Pancreas (tissue), 10 donors: Measurements from ENCODE around the gene CSF2RB. TPM values are rescaled to one million over a fixed set of nuclear protein-coding genes. Genes with fewer than 3 reads are reported as not detected.

ENCODE experiments used
- ATAC-seq, 4 donors: fragments of 200-7000 bp; cut with Tn5 transposase; one replicate each; pipeline versions ENCODE4 v1.8.0 to v1.9.1; 2020; ENCODE audit warnings: mild to moderate bottlenecking in 4 of 4, moderate library complexity in 4 of 4
- DNase-seq, 6 donors: peaks; one replicate each; pipeline ENCODE4 v3.0.0-alpha.2; 2020
- FAIRE-seq: peaks from 2 replicates; lab custom pipeline; 2012; peaks lifted over from hg19 to GRCh38; lab: Jason Lieb, UNC
- H3K27ac ChIP-seq, 4 donors: fragments of 200-600 bp; sonication (generic); 1 replicate in 3 of 4; 2 replicates in 1 of 4; pipeline versions ENCODE4 v1.5.0 to v1.8.0; 2020
- H3K27me3 ChIP-seq, 4 donors: fragments of 200-600 bp; one replicate each; pipeline ENCODE4 v1.8.0; 2021
- H3K36me3 ChIP-seq, 3 donors: fragments of 200-600 bp; sonication (generic) in 1 of 3; one replicate each; pipeline versions ENCODE4 v1.5.0 to v1.8.0; 2020 to 2021
- H3K4me1 ChIP-seq, 3 donors: fragments of 200-600 bp; one replicate each; pipeline ENCODE4 v1.8.0; 2021
- H3K4me3 ChIP-seq, 4 donors: fragments of 200-600 bp; sonication (generic) in 2 of 4; one replicate each; pipeline versions ENCODE4 v1.5.0 to v1.8.0; 2020 to 2021
- H3K9me3 ChIP-seq, 4 donors: fragments of 200-600 bp; one replicate each; pipeline ENCODE4 v1.8.0; 2021
- CTCF ChIP-seq, 4 donors: fragments of 200-600 bp; sonication (generic) in 3 of 4; IDR thresholded peaks; one replicate each; pipeline versions ENCODE4 v1.5.0 to v1.8.0; 2021; ENCODE audit warnings: antibody characterized with exemption in 4 of 4
- WGBS, 2 donors: extraction: QIAGEN DNeasy Blood & Tissue Kit; methylation state at CpG; one replicate each; pipeline ENCODE4 v1.1.7; 2013; 5-methylcytosine and 5-hydroxymethylcytosine counted together
- intact Hi-C, 3 donors: fragments of 100-400 bp; cut with DNase I; formaldehyde crosslinking; loops; one replicate each; pipeline versions ENCODE4 v1.11.1 to v1.14.2; 2022
- polyA plus RNA-seq, 2 donors: library from polyadenylated mRNA; stranded (reverse); fragments of 200-250 nt; gene quantifications; one replicate each; pipeline ENCODE4 v1.2.3, GENCODE V29; 2013
- total RNA-seq, 6 donors: library from RNA; stranded (reverse); fragmentation: NEBNext Ultra II Directional in 4 of 6; extraction: Animal tissue kit (Norgen Biotek cat#: 25700) in 4 of 6; gene quantifications; one replicate each; pipeline versions ENCODE4 v1.2.1 to v1.2.4, GENCODE V29; 2021 to 2023
- donor health status: healthy with polysubstance abuse.
- donor health status: DM: no; HTN: no; CAD: no; lungs with moderate emphysema.
- donor health status: DM: no; HTN: no; CAD: no.
- donor health status: control.
- donor health status: control.
- donor health status: Bipolar disorder and iron deficiency.
- donor health status: DM: yes; HTN: yes; CAD: no.
- donor health status: DM: no; HTN: no; CAD: no.
- donor health status: DM: no; HTN: no; CAD: no.
- donor health status: DM: yes; HTN: yes; CAD: no.

The CSF2RB gene
- total and polyA plus RNA-seq, 8 donors: 0.46 to 4.3 (median 1.8) TPM

DNA sequence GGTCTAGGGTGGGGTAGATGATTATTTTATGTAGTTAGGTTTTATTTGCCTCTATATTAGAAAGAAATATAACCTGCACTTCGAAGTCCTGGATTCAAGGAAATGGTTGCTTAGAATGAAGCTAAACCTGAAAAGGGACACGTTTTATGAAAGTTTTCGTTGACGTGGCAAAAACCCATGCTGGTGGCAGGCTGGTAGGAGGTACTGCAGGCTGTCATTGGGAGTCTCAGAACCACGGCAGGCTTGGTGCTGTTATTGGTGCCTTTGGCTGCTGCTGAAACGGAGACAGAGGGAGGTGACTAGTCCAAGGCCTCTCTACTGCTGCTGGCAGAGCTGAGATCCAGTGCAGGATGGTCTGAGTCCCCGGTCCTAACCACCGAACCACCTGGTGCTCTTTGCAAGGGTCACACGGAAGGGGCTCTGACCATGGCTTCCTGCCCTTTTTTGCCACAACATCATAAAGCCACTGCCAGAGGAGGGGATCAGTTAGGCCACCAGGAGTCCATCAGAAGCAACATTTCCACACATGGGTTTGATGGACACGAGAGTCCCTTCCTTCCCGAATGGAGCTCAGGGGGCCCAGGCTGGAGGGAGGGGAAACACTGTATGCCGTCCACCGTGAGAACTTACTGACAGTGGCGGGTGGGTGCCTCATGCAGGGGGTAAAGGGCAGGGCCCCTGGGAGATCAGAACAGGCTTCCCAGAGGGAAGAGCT, 13.4 kb downstream of the CSF2RB start:
- WGBS, 2 donors: 50 to 60% methylated on average over 14 of the region's 14 CpGs
- H3K4me3 ChIP-seq: no peak overlapping the region
- no peak for ATAC-seq
- no peak for FAIRE-seq
- no peaks in the 10 kb centered on the region for H3K4me1 ChIP-seq
- TF ChIP-seq CTCF (IDR thresholded peaks at IDR 0.05): no peak
- intact Hi-C loops: no loop called here
- DNase-seq: no peak
- no peaks in the 10 kb centered on the region for H3K27me3 ChIP-seq
- H3K27ac ChIP-seq: no peak overlapping the region
- no peaks in the 10 kb centered on the region for H3K9me3 ChIP-seq
- no peaks in the 10 kb centered on the region for H3K36me3 ChIP-seq

DNA sequence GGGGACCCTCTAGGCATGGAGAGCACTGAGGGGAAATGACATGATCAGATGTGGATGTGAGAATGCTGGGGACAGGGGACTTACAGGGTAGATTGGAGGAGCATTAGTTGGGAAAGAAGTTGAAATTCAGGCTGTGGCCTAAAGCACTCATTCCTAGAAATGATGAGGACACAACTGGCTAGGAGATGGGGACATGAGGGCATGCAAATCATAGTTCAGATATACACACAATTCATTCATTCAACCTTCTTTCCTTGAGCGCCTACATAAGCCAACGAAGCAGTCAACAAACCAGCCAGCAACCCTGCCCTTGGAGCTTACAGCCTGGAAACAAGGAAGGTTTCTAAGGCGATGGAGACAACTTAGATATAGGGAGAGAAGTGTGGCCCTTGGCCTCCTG, 14.2 kb downstream of the CSF2RB start:
- no peak for ATAC-seq
- H3K4me1 ChIP-seq: no peaks in the 10 kb centered on the region
- 53 to 59% methylated on average over 3 of the region's 3 CpGs for WGBS, 2 donors
- FAIRE-seq: no peak
- no peak overlapping the region for H3K27ac ChIP-seq
- intact Hi-C loops: no loop called here
- DNase-seq: no peak
- H3K36me3 ChIP-seq: no peaks in the 10 kb centered on the region
- no peak overlapping the region for H3K4me3 ChIP-seq
- no peak for TF ChIP-seq CTCF (IDR thresholded peaks at IDR 0.05)
- no peaks in the 10 kb centered on the region for H3K9me3 ChIP-seq
- no peaks in the 10 kb centered on the region for H3K27me3 ChIP-seq

DNA sequence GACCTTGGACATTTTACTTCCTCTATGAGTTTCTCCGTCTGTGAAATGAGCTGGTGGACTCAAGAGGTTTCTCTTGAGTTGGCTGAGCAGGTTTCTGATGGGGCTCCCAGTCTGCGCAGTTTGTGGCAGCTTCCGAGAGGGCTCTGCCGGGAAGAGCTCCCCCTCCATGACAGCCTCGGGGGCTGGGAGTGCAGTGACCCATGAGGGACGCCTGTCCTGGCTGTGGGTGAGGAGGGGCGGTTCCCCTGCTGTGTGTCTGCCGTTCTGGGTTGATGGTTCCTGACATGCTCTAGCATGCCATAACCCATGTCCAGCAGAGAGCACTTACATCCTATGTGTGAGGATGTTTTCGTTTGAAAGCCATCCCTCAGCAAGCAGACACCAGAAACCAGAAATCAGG, 14.8 kb downstream of the CSF2RB start:
- H3K27me3 ChIP-seq: no peaks in the 10 kb centered on the region
- 46 to 62% methylated on average over 9 of the region's 9 CpGs for WGBS, 2 donors

DNA sequence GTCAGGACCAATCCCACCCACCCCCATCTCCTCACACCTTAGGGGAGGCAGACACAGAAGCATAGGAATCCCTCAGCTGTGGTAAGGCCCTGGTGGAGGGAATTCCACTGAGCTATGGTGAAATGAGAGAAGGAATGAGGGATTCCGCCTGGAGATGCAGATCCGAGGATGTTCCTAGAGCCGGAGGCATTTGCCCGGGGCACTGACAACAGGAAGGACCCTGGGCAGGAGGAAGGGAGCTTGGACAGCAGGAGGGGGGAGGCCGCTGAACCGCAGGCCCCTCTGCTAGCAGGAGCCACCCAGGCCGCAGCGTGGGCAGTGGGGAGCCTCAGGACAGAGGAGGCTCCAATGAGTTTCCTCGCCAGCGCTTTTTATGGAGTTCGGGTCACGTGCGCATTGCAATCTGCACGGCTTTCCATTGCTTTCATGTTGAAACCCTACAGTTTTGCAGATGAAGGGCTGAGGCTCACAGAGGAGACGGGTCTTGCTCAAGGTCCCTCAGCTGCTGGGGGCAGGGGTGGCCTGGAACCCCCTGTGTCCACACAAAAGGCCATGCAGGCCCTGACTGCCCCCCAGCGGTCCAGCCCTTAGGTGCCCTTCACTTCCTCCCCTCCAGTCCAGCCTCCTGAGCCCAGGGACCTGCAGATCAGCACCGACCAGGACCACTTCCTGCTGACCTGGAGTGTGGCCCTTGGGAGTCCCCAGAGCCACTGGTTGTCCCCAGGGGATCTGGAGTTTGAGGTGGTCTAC, 15.5 kb downstream of the CSF2RB start:
- H3K4me3 ChIP-seq: no peak overlapping the region
- H3K27me3 ChIP-seq: no peaks in the 10 kb centered on the region
- H3K36me3 ChIP-seq: no peaks in the 10 kb centered on the region
- DNase-seq: no peak
- intact Hi-C loops: no loop called here
- no peaks in the 10 kb centered on the region for H3K4me1 ChIP-seq
- no peak for ATAC-seq
- H3K9me3 ChIP-seq: no peaks in the 10 kb centered on the region
- no peak overlapping the region for H3K27ac ChIP-seq
- no peak for TF ChIP-seq CTCF (IDR thresholded peaks at IDR 0.05)
- no peak for FAIRE-seq
- WGBS, 2 donors: 53 to 56% methylated on average over 17 of the region's 17 CpGs

More for the DNA sequence above, 14.8 kb downstream of the CSF2RB start:
- no peak overlapping the region for H3K27ac ChIP-seq
- DNase-seq: no peak
- H3K4me3 ChIP-seq: no peak overlapping the region
- H3K36me3 ChIP-seq: no peaks in the 10 kb centered on the region
- no peaks in the 10 kb centered on the region for H3K9me3 ChIP-seq
- no peak for FAIRE-seq
- no peaks in the 10 kb centered on the region for H3K4me1 ChIP-seq
- no peak for TF ChIP-seq CTCF (IDR thresholded peaks at IDR 0.05)
- intact Hi-C loops: no loop called here
- no peak for ATAC-seq

DNA sequence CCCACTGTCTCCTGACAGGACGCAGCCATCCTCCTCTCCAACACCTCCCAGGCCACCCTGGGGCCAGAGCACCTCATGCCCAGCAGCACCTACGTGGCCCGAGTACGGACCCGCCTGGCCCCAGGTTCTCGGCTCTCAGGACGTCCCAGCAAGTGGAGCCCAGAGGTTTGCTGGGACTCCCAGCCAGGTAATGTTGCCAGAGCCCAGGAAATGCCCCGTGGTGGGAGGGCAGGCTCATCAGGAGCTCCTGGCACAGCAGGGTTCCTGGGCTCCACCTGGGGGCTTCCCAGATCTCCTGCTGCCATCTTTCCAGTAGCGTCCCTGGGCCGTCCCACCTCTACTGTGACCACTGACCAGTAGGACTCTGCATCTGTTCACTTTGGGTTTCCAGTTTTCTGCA, 16.2 kb downstream of the CSF2RB start:
- no peak for DNase-seq
- no peak for ATAC-seq
- H3K4me1 ChIP-seq: no peaks in the 10 kb centered on the region
- no peak overlapping the region for H3K4me3 ChIP-seq
- FAIRE-seq: no peak
- no peaks in the 10 kb centered on the region for H3K36me3 ChIP-seq
- no peak overlapping the region for H3K27ac ChIP-seq
- TF ChIP-seq CTCF (IDR thresholded peaks at IDR 0.05): no peak
- WGBS, 2 donors: 66 to 70% methylated on average over 9 to 10 of the region's 10 CpGs
- intact Hi-C loops: no loop called here
- H3K9me3 ChIP-seq: no peaks in the 10 kb centered on the region
- no peaks in the 10 kb centered on the region for H3K27me3 ChIP-seq
